Measurements from ENCODE around the gene KHDC1L. TPM values are rescaled to one million over a fixed set of nuclear protein-coding genes. Genes with fewer than 3 reads are reported as not detected.
"Not testable (repeated sequence)": the region's sequence is repeated elsewhere in the genome, so short reads cannot be mapped to it uniquely, and the experiment has no call there.

Gene KHDC1L
- total and polyA plus RNA-seq, 7 donors, result not detected

GRCh38 chr6:73200735-73201134 lies 24.6 kb downstream of the KHDC1L start:
- no peak for DNase-seq
- intact Hi-C loops (cut with DNase I), result no loop called here
- no peak for TF ChIP-seq CTCF (IDR thresholded peaks at IDR 0.05)
- H3K4me3 ChIP-seq, result no peak overlapping the region
- peaks cover 0 to 5% of the 10 kb centered on the region in 2 donors for H3K36me3 ChIP-seq (ENCODE audit: insufficient read depth in 1 of 2, low read depth in 1 of 2)
- H3K27me3 ChIP-seq (ENCODE audit: insufficient read depth in 3 of 3, low read length in 2 of 3), result no peaks in the 10 kb centered on the region
- peak in 3 of 4 donors; percentile 37 to 64 (median 61) for ATAC-seq
- no peaks in the 10 kb centered on the region for H3K9me3 ChIP-seq
- peaks cover 10% of the 10 kb centered on the region for H3K4me1 ChIP-seq
- WGBS, 3 donors, result 47 to 56% (median 48%) methylated on average over 4 of the region's 4 CpGs
- no peak overlapping the region for H3K27ac ChIP-seq

- Histone ChIP-seq H3K9me3 (no peaks in the 10 kb centered on the region), H3K27ac (no peak overlapping the region), H3K4me3 (no peak overlapping the region), H3K36me3 (ENCODE audit: insufficient read depth in 1 of 2, low read depth in 1 of 2) (peaks cover 0 to 10% of the 10 kb centered on the region in 2 donors), H3K4me1 (peaks cover 10% of the 10 kb centered on the region), H3K27me3 (ENCODE audit: insufficient read depth in 3 of 3, low read length in 2 of 3) (no peaks in the 10 kb centered on the region)
- peak in 3 of 4 donors; percentile 34 to 72 (median 56) for ATAC-seq
- DNase-seq, result no peak
- WGBS, 3 donors, result 67 to 74% (median 71%) methylated on average over 3 of the region's 3 CpGs
- intact Hi-C loops (cut with DNase I), result no loop called here
- no peak for TF ChIP-seq CTCF (IDR thresholded peaks at IDR 0.05)
Observed at GRCh38 chr6:73200247-73200646, 25.0 kb downstream of the KHDC1L start.

GRCh38 chr6:73194744-73195143 lies 30.6 kb downstream of the KHDC1L start:
- intact Hi-C loops (cut with DNase I), result no loop called here
- Histone ChIP-seq H3K27me3 (ENCODE audit: insufficient read depth in 3 of 3, low read length in 2 of 3) (no peaks in the 10 kb centered on the region), H3K36me3 (ENCODE audit: insufficient read depth in 1 of 2, low read depth in 1 of 2) (peaks cover 0 to 50% of the 10 kb centered on the region in 2 donors), H3K27ac (no peak overlapping the region), H3K4me3 (no peak overlapping the region), H3K4me1 (peaks cover 1% of the 10 kb centered on the region), H3K9me3 (no peaks in the 10 kb centered on the region)
- ATAC-seq (no peak), DNase-seq (no peak)
- 93 to 96% (median 94%) methylated on average over 7 of the region's 7 CpGs for WGBS, 3 donors
- TF ChIP-seq CTCF (IDR thresholded peaks at IDR 0.05), result no peak

- intact Hi-C loops (cut with DNase I); ATAC-seq; H3K4me3 ChIP-seq; H3K4me1 ChIP-seq; H3K27ac ChIP-seq; DNase-seq; H3K27me3 ChIP-seq (ENCODE audit: insufficient read depth in 3 of 3, low read length in 2 of 3); H3K9me3 ChIP-seq: not testable (repeated sequence)
- WGBS, 3 donors, result 93 to 96% (median 95%) methylated on average over 4 of the region's 4 CpGs
- peaks cover 0 to 55% of the 10 kb centered on the region in 2 donors for H3K36me3 ChIP-seq (ENCODE audit: insufficient read depth in 1 of 2, low read depth in 1 of 2)
Observed at GRCh38 chr6:73193302-73193701, 32.0 kb downstream of the KHDC1L start.

GRCh38 chr6:73182021-73182607 lies 43.2 kb downstream of the KHDC1L start:
- ATAC-seq, result no peak
- no peaks in the 10 kb centered on the region for H3K27me3 ChIP-seq (ENCODE audit: insufficient read depth in 3 of 3, low read length in 2 of 3)
- intact Hi-C loops (cut with DNase I), result loop anchor here (5.0 kb wide), 2 partner anchors 565 to 770 kb away; no protein-coding TSS in a partner anchor

More at GRCh38 chr6:73182021-73182607, 43.2 kb downstream of the KHDC1L start:
- Histone ChIP-seq H3K27ac (no peak overlapping the region), H3K36me3 (ENCODE audit: insufficient read depth in 1 of 2, low read depth in 1 of 2) (no peaks in the 10 kb centered on the region), H3K4me1 (peaks cover 10% of the 10 kb centered on the region), H3K9me3 (no peaks in the 10 kb centered on the region), H3K4me3 (no peak overlapping the region)
- WGBS, 3 donors, result 84 to 90% (median 86%) methylated on average over 2 of the region's 2 CpGs
- TF ChIP-seq CTCF (IDR thresholded peaks at IDR 0.05), result no peak
- no peak for DNase-seq
